HFFc6 (cell line): ENCODE data around the gene ADA. TPM values are rescaled to one million over a fixed set of nuclear protein-coding genes. Genes with fewer than 3 reads are reported as not detected.

ENCODE experiments used
- DNase-seq: peaks from one replicate; pipeline ENCODE4 v3.0.0-alpha.2; 2018
- H3K27ac Mint-ChIP-seq: 2 replicates; pipeline ENCODE4 v1.8.0; 2020; ENCODE audit warnings: mild to moderate bottlenecking, mixed read lengths
- H3K27me3 Mint-ChIP-seq: 2 replicates; pipeline ENCODE4 v1.8.0; 2021; ENCODE audit warnings: mild to moderate bottlenecking, moderate library complexity, mixed read lengths; ENCODE audit not compliant: insufficient read depth
- H3K36me3 Mint-ChIP-seq: 2 replicates; pipeline ENCODE4 v1.8.0; 2021; ENCODE audit warnings: low read depth, mixed read lengths
- H3K4me1 Mint-ChIP-seq: 2 replicates; pipeline ENCODE4 v1.8.0; 2020; ENCODE audit warnings: low read depth, mixed read lengths
- H3K4me3 Mint-ChIP-seq: 2 replicates; pipeline ENCODE4 v1.8.0; 2020; ENCODE audit warnings: mild to moderate bottlenecking, moderate library complexity, mixed read lengths
- H3K9me3 Mint-ChIP-seq: 2 replicates; pipeline ENCODE4 v1.8.0; 2020; ENCODE audit warnings: mild to moderate bottlenecking, mixed read lengths
- CTCF ChIP-seq: fragments of 200-600 bp; sonication (generic); IDR thresholded peaks from 2 replicates; pipeline ENCODE4 v1.5.0; 2021; ENCODE audit warnings: antibody characterized with exemption, mild to moderate bottlenecking
- total RNA-seq, 6 experiments: library from RNA; stranded (reverse); fragmentation: NEBNext Ultra II Directional; extraction: Animal tissue kit (Norgen Biotek cat#: 25700); gene quantifications; 2 replicates in 1 of 6; 3 replicates in 5 of 6; pipeline ENCODE4 v1.2.3, GENCODE V29; 2021

The ADA gene
- total RNA-seq, 6 experiments from 2014 or later = 11.0 to 15.9 (median 12.7) TPM

DNA sequence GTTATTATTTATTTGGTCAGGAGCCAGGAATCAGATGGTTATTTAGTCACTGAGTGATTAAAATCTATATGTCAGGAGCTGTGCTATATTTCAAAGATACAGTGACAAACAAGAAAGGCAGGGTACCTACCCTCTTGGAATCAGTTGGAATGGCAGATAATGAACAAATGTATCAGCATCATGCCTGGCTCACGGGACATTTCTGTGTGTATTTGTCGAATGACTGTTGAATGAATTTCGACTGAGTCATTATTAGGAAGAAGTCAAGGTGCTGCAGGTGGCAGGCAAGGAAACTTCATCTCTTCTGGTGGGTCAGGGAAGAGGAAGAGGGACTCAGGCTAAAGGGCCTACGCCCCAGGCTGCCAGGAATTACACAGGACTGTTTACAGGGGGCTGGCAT, 55.5 kb downstream of the ADA start:
- no peak for TF ChIP-seq CTCF
- Mint-ChIP-seq H3K9me3 (no peaks in the 10 kb centered on the region), H3K27ac (no peak overlapping the region), H3K36me3 (0 out of 2 replicates have a peak, but pooled peaks cover 5% of the 10 kb centered on the region), H3K27me3 (no peaks in the 10 kb centered on the region; the same call in 1 of the 2 replicates), H3K4me3 (no peak overlapping the region), H3K4me1 (peaks cover 55% of the 10 kb centered on the region)
- DNase-seq = no peak

GRCh38 chr20:44594730-44595129, 56.8 kb downstream of the ADA start:
- Mint-ChIP-seq H3K4me1 (peaks cover 45% of the 10 kb centered on the region), H3K9me3 (no peaks in the 10 kb centered on the region), H3K4me3 (no peak overlapping the region), H3K27ac (peak overlapping the region; percentile 59; the same call in 1 of the 2 replicates), H3K36me3 (peaks cover 16% of the 10 kb centered on the region; the same call in 1 of the 2 replicates), H3K27me3 (no peaks in the 10 kb centered on the region; the same call in 1 of the 2 replicates)
- DNase-seq = no peak
- no peak for TF ChIP-seq CTCF

DNA sequence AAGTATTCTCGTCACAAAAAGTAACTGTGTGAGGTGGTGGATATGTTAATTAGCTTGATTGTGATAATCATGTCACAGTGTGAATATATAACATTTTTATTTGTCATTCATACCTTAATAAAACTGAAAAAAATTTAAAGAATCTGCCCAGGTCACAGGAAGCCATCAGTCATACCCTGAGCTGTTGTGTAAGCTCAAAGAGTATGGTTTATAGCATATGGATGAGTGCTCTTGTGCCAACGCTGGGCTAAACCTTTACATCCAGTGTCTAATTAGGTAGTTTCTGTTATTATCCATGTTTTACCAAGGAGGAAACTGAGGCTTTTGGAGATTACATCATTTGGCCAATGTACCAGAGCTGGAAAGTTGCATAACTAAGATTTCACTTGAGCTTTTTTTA, 57.7 kb downstream of the ADA start:
- Mint-ChIP-seq H3K27me3 (no peaks in the 10 kb centered on the region; the same call in 1 of the 2 replicates), H3K4me1 (peaks cover 44% of the 10 kb centered on the region), H3K36me3 (peaks cover 17% of the 10 kb centered on the region; the same call in 1 of the 2 replicates), H3K9me3 (no peaks in the 10 kb centered on the region), H3K27ac (no peak overlapping the region), H3K4me3 (no peak overlapping the region)
- no peak for DNase-seq
- TF ChIP-seq CTCF = no peak

DNA sequence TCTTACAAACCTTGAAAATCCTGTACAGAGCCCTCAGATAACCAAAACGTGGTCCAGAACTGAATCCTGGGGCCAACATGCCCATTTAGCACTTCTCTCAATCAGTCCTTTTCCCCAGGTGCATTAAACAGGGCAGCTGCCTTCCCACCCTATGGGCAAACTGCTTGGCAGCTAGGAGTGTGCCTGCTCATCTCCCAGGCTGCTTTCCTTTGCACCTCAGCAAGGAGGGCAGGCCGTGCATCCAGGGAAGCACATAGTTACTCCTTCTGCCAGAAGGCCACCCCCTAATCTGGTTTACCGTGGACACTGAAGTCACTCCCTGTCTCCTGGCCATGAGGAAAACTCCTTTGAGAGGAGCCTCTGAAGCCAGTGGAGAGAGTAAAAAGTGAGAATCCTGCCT, 59.1 kb downstream of the ADA start:
- H3K27ac Mint-ChIP-seq = no peak overlapping the region
- H3K4me1 Mint-ChIP-seq = peaks cover 41% of the 10 kb centered on the region
- no peak overlapping the region for H3K4me3 Mint-ChIP-seq
- H3K27me3 Mint-ChIP-seq = no peaks in the 10 kb centered on the region; the same call in 1 of the 2 replicates
- H3K9me3 Mint-ChIP-seq = no peaks in the 10 kb centered on the region
- TF ChIP-seq CTCF = no peak
- peaks cover 17% of the 10 kb centered on the region; the same call in 1 of the 2 replicates for H3K36me3 Mint-ChIP-seq
- DNase-seq = no peak

- H3K9me3 Mint-ChIP-seq = no peaks in the 10 kb centered on the region
- no peak for TF ChIP-seq CTCF
- no peaks in the 10 kb centered on the region for H3K27me3 Mint-ChIP-seq
- peaks cover 17% of the 10 kb centered on the region; the same call in 1 of the 2 replicates for H3K36me3 Mint-ChIP-seq
- H3K27ac Mint-ChIP-seq = no peak overlapping the region
- peaks cover 51% of the 10 kb centered on the region for H3K4me1 Mint-ChIP-seq
- no peak for DNase-seq
- H3K4me3 Mint-ChIP-seq = no peak overlapping the region
Observed at GRCh38 chr20:44590980-44591778, 60.3 kb downstream of the ADA start.
